ENCODE measurements around the gene LZTS2.

DNA sequence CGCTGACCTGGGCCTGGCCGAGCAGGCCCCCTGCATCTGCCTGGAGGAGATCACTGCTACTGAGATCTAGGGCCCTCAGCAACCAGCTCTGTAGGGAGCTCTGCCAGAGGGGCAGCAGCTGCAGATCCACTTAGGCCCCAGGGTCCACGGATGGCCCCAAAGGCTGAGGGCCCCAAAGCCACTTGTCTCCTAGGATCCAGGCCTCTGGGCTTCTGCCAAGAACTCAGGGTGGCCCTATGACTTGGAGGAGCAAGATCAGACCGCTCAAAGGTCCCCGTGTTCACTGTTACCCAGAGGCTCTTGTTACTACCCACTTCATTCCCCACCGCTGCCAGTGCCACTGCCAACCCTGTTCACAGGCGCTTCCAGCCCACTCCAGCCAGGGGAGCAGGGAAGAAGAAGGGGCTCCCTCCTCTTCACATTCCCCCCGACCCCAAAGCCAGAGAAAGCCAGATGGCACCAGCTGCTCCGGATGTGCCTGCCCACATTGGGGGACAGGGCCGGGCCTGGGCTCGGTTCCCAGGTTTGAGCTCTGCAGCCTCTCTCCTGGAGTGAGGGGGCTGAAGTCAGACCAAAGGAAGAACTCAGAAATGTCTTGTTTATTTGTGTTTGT is 7.6 kb downstream of the LZTS2 start:
- TF ChIP-seq, protein P1, sequence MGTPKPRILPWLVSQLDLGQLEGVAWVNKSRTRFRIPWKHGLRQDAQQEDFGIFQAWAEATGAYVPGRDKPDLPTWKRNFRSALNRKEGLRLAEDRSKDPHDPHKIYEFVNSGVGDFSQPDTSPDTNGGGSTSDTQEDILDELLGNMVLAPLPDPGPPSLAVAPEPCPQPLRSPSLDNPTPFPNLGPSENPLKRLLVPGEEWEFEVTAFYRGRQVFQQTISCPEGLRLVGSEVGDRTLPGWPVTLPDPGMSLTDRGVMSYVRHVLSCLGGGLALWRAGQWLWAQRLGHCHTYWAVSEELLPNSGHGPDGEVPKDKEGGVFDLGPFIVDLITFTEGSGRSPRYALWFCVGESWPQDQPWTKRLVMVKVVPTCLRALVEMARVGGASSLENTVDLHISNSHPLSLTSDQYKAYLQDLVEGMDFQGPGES (IDR thresholded peaks at IDR 0.05), result no peak
- TF ChIP-seq, protein P2, sequence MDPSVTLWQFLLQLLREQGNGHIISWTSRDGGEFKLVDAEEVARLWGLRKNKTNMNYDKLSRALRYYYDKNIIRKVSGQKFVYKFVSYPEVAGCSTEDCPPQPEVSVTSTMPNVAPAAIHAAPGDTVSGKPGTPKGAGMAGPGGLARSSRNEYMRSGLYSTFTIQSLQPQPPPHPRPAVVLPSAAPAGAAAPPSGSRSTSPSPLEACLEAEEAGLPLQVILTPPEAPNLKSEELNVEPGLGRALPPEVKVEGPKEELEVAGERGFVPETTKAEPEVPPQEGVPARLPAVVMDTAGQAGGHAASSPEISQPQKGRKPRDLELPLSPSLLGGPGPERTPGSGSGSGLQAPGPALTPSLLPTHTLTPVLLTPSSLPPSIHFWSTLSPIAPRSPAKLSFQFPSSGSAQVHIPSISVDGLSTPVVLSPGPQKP (IDR thresholded peaks at IDR 0.05; ENCODE audit: low read depth, low read length), result no peak
- TF ChIP-seq YBX1 (IDR thresholded peaks at IDR 0.05) (no peak), ZNF24 (IDR thresholded peaks at IDR 0.05) (no peak), RUNX3 (IDR thresholded peaks at IDR 0.05; ENCODE audit: low read length) (no peak), POLR2A (IDR thresholded peaks at IDR 0.05; ENCODE audit: low read depth, low read length) (no peak), HCFC1 (IDR thresholded peaks at IDR 0.05; ENCODE audit: low read length) (no peak), BMI1 (IDR thresholded peaks at IDR 0.05; ENCODE audit: borderline replicate concordance) (no peak)
- TF ChIP-seq, protein P3, sequence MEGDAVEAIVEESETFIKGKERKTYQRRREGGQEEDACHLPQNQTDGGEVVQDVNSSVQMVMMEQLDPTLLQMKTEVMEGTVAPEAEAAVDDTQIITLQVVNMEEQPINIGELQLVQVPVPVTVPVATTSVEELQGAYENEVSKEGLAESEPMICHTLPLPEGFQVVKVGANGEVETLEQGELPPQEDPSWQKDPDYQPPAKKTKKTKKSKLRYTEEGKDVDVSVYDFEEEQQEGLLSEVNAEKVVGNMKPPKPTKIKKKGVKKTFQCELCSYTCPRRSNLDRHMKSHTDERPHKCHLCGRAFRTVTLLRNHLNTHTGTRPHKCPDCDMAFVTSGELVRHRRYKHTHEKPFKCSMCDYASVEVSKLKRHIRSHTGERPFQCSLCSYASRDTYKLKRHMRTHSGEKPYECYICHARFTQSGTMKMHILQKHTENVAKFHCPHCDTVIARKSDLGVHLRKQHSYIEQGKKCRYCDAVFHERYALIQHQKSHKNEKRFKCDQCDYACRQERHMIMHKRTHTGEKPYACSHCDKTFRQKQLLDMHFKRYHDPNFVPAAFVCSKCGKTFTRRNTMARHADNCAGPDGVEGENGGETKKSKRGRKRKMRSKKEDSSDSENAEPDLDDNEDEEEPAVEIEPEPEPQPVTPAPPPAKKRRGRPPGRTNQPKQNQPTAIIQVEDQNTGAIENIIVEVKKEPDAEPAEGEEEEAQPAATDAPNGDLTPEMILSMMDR (IDR thresholded peaks at IDR 0.05 in 2 of 3, conservative IDR thresholded peaks at IDR 0.05 in 1 of 3; ENCODE audit: control insufficient read depth in 2 of 3, extremely low read depth in 1 of 3, insufficient read depth in 1 of 3, low read depth in 3 of 3, low read length in 3 of 3), result no peak
